AG04449 (cell line): Measurements from ENCODE around the gene TPD52L2.

Experiments used
- CTCF ChIA-PET: fragments of 350-600 bp; formaldehyde crosslinking; extraction: SDS; loops from one replicate; lab custom pipeline; 2021; ENCODE audit warnings: antibody characterized with exemption; lab: Yijun Ruan, JAX
- POLR2A ChIA-PET: fragments of 400-600, 350-600 bp; formaldehyde crosslinking; extraction: SDS; loops from one replicate; lab custom pipeline; 2020; ENCODE audit warnings: antibody characterized with exemption, inconsistent platforms; lab: Yijun Ruan, JAX
- DNase-seq: peaks from one replicate; pipeline ENCODE4 v3.0.0-alpha.2; 2010; ENCODE audit warnings: low read depth, low spot score
- H3K4me3 ChIP-seq: 2 replicates; pipeline ENCODE4 v1.5.1; 2011; ENCODE audit warnings: low read depth, mild to moderate bottlenecking, control low read depth, low read length
- CTCF ChIP-seq: IDR thresholded peaks from one replicate; pipeline ENCODE4 v1.5.1; 2011; ENCODE audit warnings: mild to moderate bottlenecking, moderate library complexity, low read length, control low read depth, inconsistent platforms; ENCODE audit not compliant: insufficient read depth; ENCODE audit errors: missing control alignments

Gene TPD52L2

GRCh38 chr20:63854069-63854765 lies 10.9 kb upstream of the TPD52L2 start:
- ChIA-PET CTCF (interaction anchor here (1.4 to 3.5 kb wide), 3 partner anchors 10 to 316 kb away, joined by 8 to 11 read pairs (median 8); partner anchors contain the start of genes PTK6 and TPD52L2), POLR2A (interaction anchor here (1.8 kb wide), 1 partner anchor 11 kb away, joined by 13 read pairs; the partner anchor contains the start of gene TPD52L2)
- H3K4me3 ChIP-seq: no peak overlapping the region
- TF ChIP-seq CTCF: no peak
- DNase-seq: no peak

GRCh38 chr20:63854766-63855362 lies 10.2 kb upstream of the TPD52L2 start:
- no peak overlapping the region for H3K4me3 ChIP-seq
- no peak for TF ChIP-seq CTCF
- POLR2A ChIA-PET: interaction anchor here (1.8 kb wide), 1 partner anchor 11 kb away, joined by 13 read pairs; the partner anchor contains the start of gene TPD52L2
- DNase-seq: no peak
- CTCF ChIA-PET: interaction anchor here (1.4 to 3.5 kb wide), 4 partner anchors 10 to 317 kb away, joined by 4 to 11 read pairs (median 8); partner anchors contain the start of genes PTK6 and TPD52L2

- ChIA-PET CTCF (interaction anchor here (1.1 to 3.5 kb wide), 5 partner anchors 9 to 318 kb away, joined by 4 to 11 read pairs (median 8); partner anchors contain the start of genes PTK6 and TPD52L2), POLR2A (interaction anchor here (1.8 kb wide), 1 partner anchor 10 kb away, joined by 13 read pairs; the partner anchor contains the start of gene TPD52L2)
- H3K4me3 ChIP-seq: no peak overlapping the region
- no peak for TF ChIP-seq CTCF
- no peak for DNase-seq
Measured at GRCh38 chr20:63855363-63856097, 9.5 kb upstream of the TPD52L2 start.

GRCh38 chr20:63856098-63856511 lies 9.0 kb upstream of the TPD52L2 start:
- DNase-seq: no peak
- TF ChIP-seq CTCF: no peak
- CTCF ChIA-PET: interaction anchor here (1.1 to 3.5 kb wide), 4 partner anchors 9 to 118 kb away, joined by 4 to 11 read pairs (median 6); partner anchors contain the start of gene TPD52L2

GRCh38 chr20:63857764-63858392 lies 7.2 kb upstream of the TPD52L2 start:
- H3K4me3 ChIP-seq: no peak overlapping the region
- ChIA-PET CTCF (interaction anchor here (1.0 to 2.8 kb wide), 4 partner anchors 10 to 321 kb away, joined by 3 to 10 read pairs (median 5); partner anchors contain the start of gene PTK6), POLR2A (no interaction called here)
- TF ChIP-seq CTCF: no peak
- DNase-seq: no peak

More at GRCh38 chr20:63856098-63856511, 9.0 kb upstream of the TPD52L2 start:
- POLR2A ChIA-PET: interaction anchor here (1.8 kb wide), 1 partner anchor 9 kb away, joined by 13 read pairs; the partner anchor contains the start of gene TPD52L2
- H3K4me3 ChIP-seq: no peak overlapping the region
